ENCODE results near the gene MIA2. TPM values are rescaled to one million over a fixed set of nuclear protein-coding genes. Genes with fewer than 3 reads are reported as not detected.

Gene MIA2
- total and polyA plus RNA-seq, 8 donors, result 23.6 to 72.4 (median 50.3) TPM

DNA sequence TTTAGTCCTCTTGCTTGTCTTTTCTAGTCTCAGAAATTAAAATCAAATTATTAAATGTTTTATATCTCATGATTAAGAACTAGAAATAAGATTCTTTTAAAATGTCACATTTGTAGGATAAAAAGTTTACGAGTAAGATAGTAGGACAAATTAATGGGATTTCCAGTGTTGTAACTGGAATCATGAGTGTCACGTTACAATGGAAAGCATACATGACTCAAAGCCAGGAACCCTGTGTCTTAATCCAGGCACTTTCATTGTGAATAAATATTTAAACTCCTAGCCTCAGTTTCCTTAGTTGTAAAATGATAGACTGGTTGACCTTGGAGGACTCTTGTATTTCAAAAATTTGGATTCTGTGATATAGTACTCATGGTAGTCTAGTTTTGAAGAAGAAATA, 84.9 kb downstream of the MIA2 start:
- Histone ChIP-seq H3K27me3 (no peaks in the 10 kb centered on the region), H3K4me3 (no peak overlapping the region), H3K36me3 (peaks cover 20 to 89% (median 79%) of the 10 kb centered on the region in 4 donors), H3K9me3 (no peaks in the 10 kb centered on the region), H3K27ac (no peak overlapping the region), H3K4me1 (no peaks in the 10 kb centered on the region)
- intact Hi-C loops (cut with DNase I; ENCODE audit: low total_unique reads), result no loop called here
- TF ChIP-seq EP300 (IDR thresholded peaks at IDR 0.05) (no peak), POLR2AphosphoS5 (IDR thresholded peaks at IDR 0.05) (no peak), POLR2A (IDR thresholded peaks at IDR 0.05) (no peak)
- TF ChIP-seq, protein P1, sequence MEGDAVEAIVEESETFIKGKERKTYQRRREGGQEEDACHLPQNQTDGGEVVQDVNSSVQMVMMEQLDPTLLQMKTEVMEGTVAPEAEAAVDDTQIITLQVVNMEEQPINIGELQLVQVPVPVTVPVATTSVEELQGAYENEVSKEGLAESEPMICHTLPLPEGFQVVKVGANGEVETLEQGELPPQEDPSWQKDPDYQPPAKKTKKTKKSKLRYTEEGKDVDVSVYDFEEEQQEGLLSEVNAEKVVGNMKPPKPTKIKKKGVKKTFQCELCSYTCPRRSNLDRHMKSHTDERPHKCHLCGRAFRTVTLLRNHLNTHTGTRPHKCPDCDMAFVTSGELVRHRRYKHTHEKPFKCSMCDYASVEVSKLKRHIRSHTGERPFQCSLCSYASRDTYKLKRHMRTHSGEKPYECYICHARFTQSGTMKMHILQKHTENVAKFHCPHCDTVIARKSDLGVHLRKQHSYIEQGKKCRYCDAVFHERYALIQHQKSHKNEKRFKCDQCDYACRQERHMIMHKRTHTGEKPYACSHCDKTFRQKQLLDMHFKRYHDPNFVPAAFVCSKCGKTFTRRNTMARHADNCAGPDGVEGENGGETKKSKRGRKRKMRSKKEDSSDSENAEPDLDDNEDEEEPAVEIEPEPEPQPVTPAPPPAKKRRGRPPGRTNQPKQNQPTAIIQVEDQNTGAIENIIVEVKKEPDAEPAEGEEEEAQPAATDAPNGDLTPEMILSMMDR (IDR thresholded peaks at IDR 0.05), result no peak
- DNase-seq, result no peak
- WGBS, 5 donors, result 80 to 93% (median 87%) methylated on average over 2 of the region's 2 CpGs

DNA sequence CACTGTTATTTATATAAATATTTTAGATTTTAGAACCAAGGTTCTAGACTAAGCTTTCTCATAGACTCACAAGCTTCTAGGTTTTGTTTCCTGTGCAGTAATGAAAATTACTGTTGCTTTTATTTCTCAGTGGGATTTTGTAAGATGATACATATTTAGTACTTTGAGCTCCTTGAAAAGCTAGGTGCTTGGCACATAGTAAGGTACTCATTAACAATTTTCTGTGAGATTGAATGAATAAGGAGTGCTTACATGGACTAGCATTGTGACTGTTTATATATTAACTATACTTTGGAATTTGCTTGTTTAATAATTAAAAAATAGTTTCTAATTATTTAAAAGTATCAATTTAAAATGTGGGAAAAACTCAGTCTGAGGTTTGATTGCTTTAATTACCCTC, 85.7 kb downstream of the MIA2 start:
- H3K36me3 ChIP-seq, result peaks cover 20 to 91% (median 79%) of the 10 kb centered on the region in 4 donors

DNA sequence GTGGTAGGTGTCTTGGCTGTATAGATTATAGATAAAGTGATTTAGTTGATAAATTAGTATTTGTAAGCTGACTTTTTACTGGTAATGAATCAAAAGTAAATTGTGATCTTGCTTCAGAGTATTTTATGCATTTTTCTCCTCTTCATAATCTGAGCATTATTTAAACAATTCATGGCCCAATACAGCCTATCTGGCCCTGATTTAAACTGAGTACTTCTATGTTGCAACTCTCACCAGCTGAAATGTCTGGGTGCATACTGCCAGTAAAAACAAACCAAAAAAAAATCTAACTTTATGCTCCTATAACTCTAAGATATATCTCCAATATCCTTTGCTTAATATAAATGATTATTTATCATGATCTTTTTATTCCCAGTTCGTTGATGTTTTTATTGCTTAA, 86.6 kb downstream of the MIA2 start:
- intact Hi-C loops (cut with DNase I; ENCODE audit: low total_unique reads), result no loop called here
- no peak for DNase-seq
- Histone ChIP-seq H3K4me3 (no peak overlapping the region), H3K27ac (no peak overlapping the region), H3K9me3 (no peaks in the 10 kb centered on the region), H3K36me3 (peaks cover 20 to 93% (median 86%) of the 10 kb centered on the region in 4 donors), H3K4me1 (no peaks in the 10 kb centered on the region), H3K27me3 (no peaks in the 10 kb centered on the region)
- TF ChIP-seq POLR2A (IDR thresholded peaks at IDR 0.05) (no peak), POLR2AphosphoS5 (IDR thresholded peaks at IDR 0.05) (no peak), EP300 (IDR thresholded peaks at IDR 0.05) (no peak)
- TF ChIP-seq, protein P1 (IDR thresholded peaks at IDR 0.05), result no peak
- WGBS, 5 donors, result 88 to 98% (median 96%) methylated on average over 1 of the region's 1 CpG

More for the DNA sequence above, 85.7 kb downstream of the MIA2 start:
- Histone ChIP-seq H3K4me3 (no peak overlapping the region), H3K27ac (no peak overlapping the region), H3K27me3 (no peaks in the 10 kb centered on the region), H3K4me1 (no peaks in the 10 kb centered on the region), H3K9me3 (no peaks in the 10 kb centered on the region)
- TF ChIP-seq POLR2A (IDR thresholded peaks at IDR 0.05), result no peak
- TF ChIP-seq EP300 (IDR thresholded peaks at IDR 0.05), result no peak
- TF ChIP-seq, protein P1 (IDR thresholded peaks at IDR 0.05), result no peak
- no peak for TF ChIP-seq POLR2AphosphoS5 (IDR thresholded peaks at IDR 0.05)
- intact Hi-C loops (cut with DNase I; ENCODE audit: low total_unique reads), result no loop called here
- no peak for DNase-seq

DNA sequence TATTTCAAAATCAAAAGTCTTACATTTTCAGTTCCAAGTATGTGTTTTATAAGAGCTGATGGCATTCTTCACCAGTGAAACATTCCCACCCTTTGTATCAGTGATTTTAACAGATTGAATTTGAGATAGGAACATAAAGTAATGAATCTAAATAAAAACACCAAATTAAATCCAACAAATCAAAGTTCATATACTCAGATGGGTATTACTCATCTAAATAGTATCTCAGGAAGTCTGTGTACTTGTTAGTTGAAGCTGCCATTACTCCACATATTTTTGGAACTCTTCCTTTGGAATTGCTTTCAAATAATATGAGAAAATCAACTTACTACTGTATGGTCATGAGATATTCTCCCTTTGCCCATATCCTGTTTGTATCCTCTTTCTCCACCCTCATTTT, 89.1 kb downstream of the MIA2 start:
- no peak for DNase-seq
- peaks cover 20 to 90% (median 87%) of the 10 kb centered on the region in 4 donors for H3K36me3 ChIP-seq
- intact Hi-C loops (cut with DNase I; ENCODE audit: low total_unique reads), result no loop called here

More for the DNA sequence above, 89.1 kb downstream of the MIA2 start:
- Histone ChIP-seq H3K9me3 (no peaks in the 10 kb centered on the region), H3K27ac (no peak overlapping the region), H3K4me3 (no peak overlapping the region), H3K27me3 (no peaks in the 10 kb centered on the region), H3K4me1 (no peaks in the 10 kb centered on the region)
- TF ChIP-seq POLR2AphosphoS5 (IDR thresholded peaks at IDR 0.05), result no peak
- TF ChIP-seq, protein P1 (IDR thresholded peaks at IDR 0.05), result no peak
- TF ChIP-seq EP300 (IDR thresholded peaks at IDR 0.05), result no peak
- TF ChIP-seq POLR2A (IDR thresholded peaks at IDR 0.05), result no peak

All from stomach (tissue), 9 donors.